Measurements from ENCODE around the gene PPP1R14B. TPM values are rescaled to one million over a fixed set of nuclear protein-coding genes. Genes with fewer than 3 reads are reported as not detected.

The PPP1R14B gene
- total RNA-seq, 2 donors from 2014 or later = 87.7 to 112 TPM

DNA sequence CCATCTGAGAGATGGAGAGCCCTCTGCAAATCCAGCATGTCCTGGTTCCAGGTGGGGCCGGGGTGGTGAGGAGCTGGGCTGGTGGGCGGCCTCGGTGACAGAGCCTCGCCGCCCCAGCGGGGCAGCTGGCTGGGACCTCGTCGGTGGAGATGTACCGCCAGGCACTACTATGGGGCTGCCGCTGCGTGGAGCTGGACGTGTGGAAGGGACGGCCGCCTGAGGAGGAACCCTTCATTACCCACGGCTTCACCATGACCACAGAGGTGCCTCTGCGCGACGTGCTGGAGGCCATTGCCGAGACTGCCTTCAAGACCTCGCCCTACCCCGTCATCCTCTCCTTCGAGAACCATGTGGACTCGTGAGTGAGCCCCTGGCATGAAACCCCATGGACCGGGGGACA, 11.6 kb upstream of the PPP1R14B start:
- Histone ChIP-seq H3K4me1 (no peaks in the 10 kb centered on the region), H3K9me3 (no peaks in the 10 kb centered on the region), H3K4me3 (no peak overlapping the region), H3K36me3 (replicated peaks in 1 of 2; ENCODE audit: insufficient read depth in 1 of 2, low read depth in 2 of 2) (no peaks in the 10 kb centered on the region), H3K27ac (no peak overlapping the region), H3K27me3 (no peaks in the 10 kb centered on the region)
- WGBS, 2 donors = 88 to 89% methylated on average over 6 to 18 of the region's 24 CpGs
- ATAC-seq (no peak), DNase-seq (no peak)
- no peak for TF ChIP-seq POLR2A (IDR thresholded peaks at IDR 0.05)
- TF ChIP-seq, protein P1, sequence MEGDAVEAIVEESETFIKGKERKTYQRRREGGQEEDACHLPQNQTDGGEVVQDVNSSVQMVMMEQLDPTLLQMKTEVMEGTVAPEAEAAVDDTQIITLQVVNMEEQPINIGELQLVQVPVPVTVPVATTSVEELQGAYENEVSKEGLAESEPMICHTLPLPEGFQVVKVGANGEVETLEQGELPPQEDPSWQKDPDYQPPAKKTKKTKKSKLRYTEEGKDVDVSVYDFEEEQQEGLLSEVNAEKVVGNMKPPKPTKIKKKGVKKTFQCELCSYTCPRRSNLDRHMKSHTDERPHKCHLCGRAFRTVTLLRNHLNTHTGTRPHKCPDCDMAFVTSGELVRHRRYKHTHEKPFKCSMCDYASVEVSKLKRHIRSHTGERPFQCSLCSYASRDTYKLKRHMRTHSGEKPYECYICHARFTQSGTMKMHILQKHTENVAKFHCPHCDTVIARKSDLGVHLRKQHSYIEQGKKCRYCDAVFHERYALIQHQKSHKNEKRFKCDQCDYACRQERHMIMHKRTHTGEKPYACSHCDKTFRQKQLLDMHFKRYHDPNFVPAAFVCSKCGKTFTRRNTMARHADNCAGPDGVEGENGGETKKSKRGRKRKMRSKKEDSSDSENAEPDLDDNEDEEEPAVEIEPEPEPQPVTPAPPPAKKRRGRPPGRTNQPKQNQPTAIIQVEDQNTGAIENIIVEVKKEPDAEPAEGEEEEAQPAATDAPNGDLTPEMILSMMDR (IDR thresholded peaks at IDR 0.05) = no peak
- intact Hi-C loops (cut with DNase I) = no loop called here

DNA sequence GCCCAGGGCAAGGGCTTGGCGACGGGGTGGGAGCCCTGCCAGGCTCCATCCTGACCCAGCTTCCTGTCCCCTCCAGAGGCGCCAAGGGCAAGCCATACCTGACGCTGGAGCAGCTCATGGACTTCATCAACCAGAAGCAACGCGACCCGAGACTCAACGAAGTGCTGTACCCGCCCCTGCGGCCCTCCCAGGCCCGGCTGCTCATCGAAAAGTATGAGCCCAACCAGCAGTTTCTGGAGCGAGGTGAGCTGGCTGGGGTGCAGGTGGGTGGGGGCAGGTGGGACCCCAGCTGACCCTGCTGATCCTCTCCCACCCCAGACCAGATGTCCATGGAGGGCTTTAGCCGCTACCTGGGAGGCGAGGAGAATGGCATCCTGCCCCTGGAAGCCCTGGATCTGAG, 9.6 kb upstream of the PPP1R14B start:
- WGBS, 2 donors = 87 to 89% methylated on average over 8 to 15 of the region's 15 CpGs
- TF ChIP-seq, protein P1 (IDR thresholded peaks at IDR 0.05) = no peak
- TF ChIP-seq POLR2A (IDR thresholded peaks at IDR 0.05) = no peak
- Histone ChIP-seq H3K4me3 (no peak overlapping the region), H3K4me1 (peaks cover 16% of the 10 kb centered on the region), H3K36me3 (replicated peaks in 1 of 2; ENCODE audit: insufficient read depth in 1 of 2, low read depth in 2 of 2) (no peaks in the 10 kb centered on the region), H3K9me3 (no peaks in the 10 kb centered on the region), H3K27ac (no peak overlapping the region), H3K27me3 (no peaks in the 10 kb centered on the region)
- ATAC-seq (no peak), DNase-seq (no peak)
- intact Hi-C loops (cut with DNase I) = no loop called here

DNA sequence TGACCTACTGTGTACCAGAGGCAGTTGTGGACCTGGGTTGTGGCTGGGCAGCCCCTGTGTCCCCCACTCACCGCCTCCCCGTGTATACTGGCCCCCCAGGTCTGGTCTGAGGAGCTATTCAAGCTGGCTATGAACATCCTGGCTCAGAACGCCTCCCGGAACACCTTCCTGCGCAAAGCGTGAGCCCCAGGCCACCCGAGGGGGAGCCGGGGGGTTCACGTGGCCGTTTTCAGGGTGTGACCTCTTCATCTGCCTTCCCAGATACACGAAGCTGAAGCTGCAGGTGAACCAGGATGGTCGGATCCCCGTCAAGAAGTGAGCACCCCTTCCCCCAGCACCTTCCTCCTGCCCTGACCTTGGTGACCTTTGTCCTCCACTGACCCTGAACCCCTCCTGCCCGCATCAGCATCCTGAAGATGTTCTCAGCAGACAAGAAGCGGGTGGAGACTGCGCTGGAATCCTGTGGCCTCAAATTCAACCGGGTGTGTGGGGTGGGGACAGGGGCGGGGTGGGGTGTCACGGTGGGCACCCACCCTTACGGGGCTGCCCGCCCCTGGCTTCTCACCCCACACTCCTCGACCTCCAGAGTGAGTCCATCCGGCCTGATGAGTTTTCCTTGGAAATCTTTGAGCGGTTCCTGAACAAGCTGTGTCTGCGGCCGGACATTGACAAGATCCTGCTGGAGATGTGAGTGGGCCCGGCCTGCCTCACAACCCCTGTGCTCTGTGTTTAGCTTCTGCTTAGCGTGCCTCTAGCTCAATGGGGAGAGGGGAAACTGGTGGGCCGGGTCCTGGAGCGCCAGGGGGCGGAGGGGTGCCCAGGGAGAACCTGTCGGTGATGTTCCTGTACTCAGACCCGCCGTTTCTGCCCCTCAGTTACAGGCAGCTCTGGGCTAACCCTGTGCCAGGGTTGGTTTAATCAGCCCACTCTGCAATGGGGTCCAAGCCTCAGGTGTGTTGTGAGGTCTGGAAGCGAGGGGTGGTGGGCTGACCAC, 8.7 kb upstream of the PPP1R14B start:
- TF ChIP-seq, protein P1 (IDR thresholded peaks at IDR 0.05) = no peak
- TF ChIP-seq POLR2A (IDR thresholded peaks at IDR 0.05) = no peak
- Histone ChIP-seq H3K27ac (no peak overlapping the region), H3K9me3 (no peaks in the 10 kb centered on the region), H3K4me1 (peaks cover 24% of the 10 kb centered on the region), H3K27me3 (no peaks in the 10 kb centered on the region), H3K36me3 (replicated peaks in 1 of 2; ENCODE audit: insufficient read depth in 1 of 2, low read depth in 2 of 2) (no peaks in the 10 kb centered on the region), H3K4me3 (no peak overlapping the region)
- ATAC-seq (no peak), DNase-seq (no peak)
- intact Hi-C loops (cut with DNase I) = no loop called here
- WGBS, 2 donors = 87 to 94% methylated on average over 20 to 31 of the region's 35 CpGs

DNA sequence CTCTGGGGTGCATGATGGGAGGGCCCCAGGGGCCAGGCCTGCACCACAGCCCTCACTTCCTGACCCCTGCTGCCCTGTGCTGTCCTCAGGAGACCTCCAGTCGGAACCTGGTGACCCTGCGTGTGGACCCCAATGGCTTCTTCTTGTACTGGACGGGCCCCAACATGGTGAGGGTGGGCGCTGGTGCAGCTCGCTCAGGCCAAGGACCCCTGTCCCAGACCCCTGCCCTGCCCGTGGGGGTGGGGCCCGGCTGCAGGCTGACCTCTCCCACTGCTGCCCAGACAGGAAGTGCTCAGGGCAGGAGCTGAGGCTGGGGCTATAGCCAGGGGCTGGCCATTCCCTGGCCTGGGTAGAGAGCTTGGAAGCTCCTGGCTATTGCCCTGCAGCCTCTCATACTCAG, 7.6 kb upstream of the PPP1R14B start:
- no peak overlapping the region for H3K4me3 ChIP-seq
- no peaks in the 10 kb centered on the region for H3K9me3 ChIP-seq
- TF ChIP-seq, protein P1 (IDR thresholded peaks at IDR 0.05) = no peak
- no peak for TF ChIP-seq POLR2A (IDR thresholded peaks at IDR 0.05)
- H3K36me3 ChIP-seq (replicated peaks in 1 of 2; ENCODE audit: insufficient read depth in 1 of 2, low read depth in 2 of 2) = no peaks in the 10 kb centered on the region
- no peak overlapping the region for H3K27ac ChIP-seq
- no peaks in the 10 kb centered on the region for H3K27me3 ChIP-seq
- H3K4me1 ChIP-seq = peaks cover 24% of the 10 kb centered on the region
- WGBS, 2 donors = 76% methylated on average over 3 of the region's 7 CpGs; no CpG with 5 or more reads in 1 of the 2 donors
- no peak for DNase-seq
- intact Hi-C loops (cut with DNase I) = no loop called here
- no peak for ATAC-seq
